CMK (cell line): ENCODE data around the gene BBS9.

Experiments
- DNase-seq: peaks from one replicate; pipeline ENCODE4 v3.0.0-alpha.2; 2010; ENCODE audit warnings: low read depth

BBS9 gene

DNA sequence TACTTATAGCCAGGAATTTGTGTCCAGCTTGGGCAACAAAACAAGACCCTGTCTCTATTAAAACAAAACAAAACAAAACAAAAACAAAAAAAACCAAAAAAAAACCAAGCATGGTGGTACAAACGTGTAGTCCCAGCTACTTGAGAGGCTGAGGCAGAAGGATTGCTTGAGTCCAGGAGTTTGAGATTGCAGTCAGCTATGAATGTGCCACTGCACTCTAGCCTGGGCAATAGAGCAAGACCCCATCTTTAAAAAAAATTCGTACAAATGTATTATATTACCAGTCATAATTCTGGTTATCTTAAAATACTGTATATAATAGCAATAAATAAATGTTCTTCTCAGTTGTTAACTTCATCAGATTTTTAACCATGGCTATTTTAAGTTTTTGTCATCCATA lies 2.3 kb upstream of the BBS9 start:
- DNase-seq = no peak

DNA sequence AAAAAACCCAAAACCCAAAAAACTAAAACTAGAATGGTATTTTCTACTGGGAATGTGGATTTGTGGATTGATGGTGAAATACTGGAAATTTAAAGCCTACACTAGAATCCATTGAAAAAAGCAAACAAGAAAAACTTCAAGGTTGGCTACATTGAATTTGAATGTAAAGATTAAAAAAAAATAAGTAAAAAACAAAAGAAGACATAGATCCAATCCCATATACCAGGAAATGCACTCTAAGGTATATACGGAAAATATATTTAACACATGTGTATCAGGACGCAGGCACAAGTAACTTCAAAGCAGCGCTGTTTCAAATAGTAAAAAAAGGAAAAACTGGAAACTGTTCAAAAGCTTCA lies 754 bp upstream of the BBS9 start:
- DNase-seq = no peak

DNA sequence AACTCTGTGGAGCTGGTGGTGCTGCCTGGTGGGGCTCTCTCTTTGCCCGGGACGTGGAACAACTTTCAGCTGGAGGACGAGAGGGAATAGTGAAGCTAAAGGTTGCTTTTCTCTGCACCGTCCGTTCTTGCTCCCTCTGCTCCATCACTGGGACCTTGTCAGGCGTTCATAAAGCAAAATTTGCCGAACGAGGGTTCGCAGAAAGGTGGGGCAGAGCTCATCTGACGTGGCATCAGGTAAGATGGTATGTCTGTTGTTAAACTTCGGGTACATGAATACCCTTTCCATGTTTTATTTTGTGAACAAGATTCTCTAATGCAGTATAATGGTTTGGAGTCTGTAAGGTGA lies 416 bp downstream of the BBS9 start:
- DNase-seq = no peak

DNA sequence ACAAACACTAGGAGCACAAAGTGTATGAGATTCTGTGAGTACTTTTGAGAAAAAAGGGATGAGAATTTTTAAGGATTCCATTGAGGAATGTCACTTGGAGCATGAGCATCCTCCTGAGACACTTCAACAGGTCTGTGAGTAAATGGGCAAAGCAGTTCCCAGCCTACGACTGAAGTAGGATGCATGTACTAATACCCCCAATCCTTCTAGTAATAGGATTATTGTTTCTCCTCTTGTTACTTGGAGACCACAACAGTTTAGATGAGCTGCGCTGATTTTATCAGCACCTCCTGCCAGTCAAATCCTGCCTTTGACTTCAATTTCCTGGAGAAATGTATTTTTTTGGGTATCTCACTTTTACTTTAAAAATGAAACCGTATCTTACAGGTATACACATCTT lies 820 bp downstream of the BBS9 start:
- DNase-seq = no peak

DNA sequence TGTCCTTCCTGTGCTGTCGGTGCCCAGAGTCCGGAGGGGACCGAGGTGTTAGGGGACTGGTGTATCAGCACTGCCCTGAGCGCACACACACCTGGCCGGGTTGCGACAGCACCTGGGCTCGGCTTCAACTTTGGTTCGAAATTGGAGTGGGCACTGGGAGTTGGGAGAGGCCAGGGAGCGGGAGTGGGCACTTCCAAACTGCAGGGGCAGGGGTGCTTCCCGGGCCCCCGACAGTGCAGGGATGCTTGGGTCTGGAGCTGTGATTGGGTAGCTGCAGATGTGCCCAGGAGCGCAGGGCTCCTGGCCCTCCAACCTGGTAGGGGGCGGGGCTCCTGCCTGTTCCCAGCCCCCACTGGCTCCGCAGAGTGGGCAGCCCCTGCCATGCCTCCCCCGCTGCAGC lies 7.7 kb downstream of the BBS9 start:
- no peak for DNase-seq

DNA sequence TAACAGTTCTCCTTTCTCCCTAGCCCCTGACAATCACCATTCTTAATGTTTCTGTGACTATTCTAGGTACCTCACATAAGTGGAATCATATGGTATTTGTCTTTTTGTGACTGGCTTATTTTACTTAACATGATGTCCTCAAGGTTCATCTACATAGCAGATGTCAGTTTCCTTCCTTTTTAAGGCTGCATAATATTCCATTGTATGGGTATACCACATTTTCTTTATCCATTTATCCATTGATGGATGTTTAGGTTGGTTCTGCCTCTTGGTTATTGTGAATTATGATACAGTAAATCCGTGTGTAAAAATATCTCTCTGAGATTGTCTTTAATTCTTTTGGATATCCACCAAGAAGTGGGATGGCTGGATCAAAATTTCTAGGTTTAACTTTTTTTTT lies 13.2 kb downstream of the BBS9 start:
- DNase-seq = no peak

DNA sequence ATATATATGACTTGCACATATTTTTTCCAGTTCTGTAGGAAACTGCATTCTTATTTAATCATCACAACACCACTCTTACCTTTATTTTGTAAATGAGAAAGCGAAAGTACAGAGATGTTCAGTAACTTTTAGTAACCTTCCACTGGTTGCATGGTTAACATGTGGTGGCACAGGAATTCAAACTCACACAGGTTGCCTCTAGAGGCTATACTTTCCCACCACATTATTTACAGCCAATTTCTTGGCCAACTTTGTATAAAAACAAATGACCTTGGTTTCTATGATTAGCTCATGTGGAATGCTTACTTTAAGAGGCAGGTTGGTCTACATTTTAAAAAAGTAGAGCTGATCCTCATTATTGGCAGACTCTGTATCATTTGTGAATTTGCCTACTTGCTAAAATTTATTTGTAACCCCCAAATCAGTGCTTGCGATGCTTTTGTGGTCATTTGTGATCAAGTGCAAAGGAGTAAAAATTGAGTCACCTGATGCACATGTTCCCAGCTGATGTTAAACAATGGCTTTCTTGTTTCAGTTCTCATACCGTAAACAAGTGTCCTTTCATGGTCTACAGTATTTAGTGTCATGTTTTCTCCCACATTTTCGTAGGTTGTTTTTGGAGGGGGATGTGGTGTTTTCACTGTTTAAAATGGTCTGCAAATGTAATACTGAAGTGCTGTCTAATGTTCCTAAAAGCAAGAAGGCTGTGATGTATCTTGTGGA lies 14.8 kb downstream of the BBS9 start:
- DNase-seq = no peak

DNA sequence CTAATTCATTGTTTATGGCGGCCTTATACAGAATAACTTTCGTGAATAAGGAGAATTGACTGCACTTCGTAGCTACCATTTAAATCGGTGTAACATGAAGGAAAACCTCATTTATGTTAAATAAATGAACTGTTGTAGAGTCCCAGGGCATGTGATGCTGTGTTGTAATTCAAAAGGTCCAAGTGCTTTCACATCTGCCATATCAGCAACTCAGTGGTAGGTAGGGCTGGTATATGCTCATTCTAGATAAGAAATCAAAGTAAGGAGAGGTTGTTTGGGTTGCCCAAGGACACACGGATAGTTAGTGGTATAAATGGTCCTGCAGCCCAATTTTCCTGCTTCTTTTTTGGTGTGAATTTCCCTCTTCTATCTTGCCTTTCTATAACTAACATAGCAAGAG lies 15.8 kb downstream of the BBS9 start:
- no peak for DNase-seq

DNA sequence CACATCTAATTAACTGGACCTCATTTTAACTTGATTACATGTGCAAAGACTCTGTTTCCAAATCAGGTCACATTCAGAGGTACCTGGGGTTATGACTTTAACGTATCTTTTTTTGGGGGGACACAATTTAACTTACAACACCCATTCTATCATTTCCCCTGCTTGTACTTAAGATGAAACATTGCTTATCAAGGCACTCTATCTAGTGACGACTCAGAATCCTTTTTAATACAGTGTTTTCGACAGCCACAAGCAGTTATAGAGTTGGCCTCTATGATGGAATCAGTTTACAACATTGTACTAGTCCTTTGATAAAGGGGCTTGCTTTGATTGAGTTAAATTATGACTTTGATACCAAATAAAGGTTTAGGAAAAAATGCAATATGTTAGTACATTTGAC lies 22.7 kb downstream of the BBS9 start:
- no peak for DNase-seq

DNA sequence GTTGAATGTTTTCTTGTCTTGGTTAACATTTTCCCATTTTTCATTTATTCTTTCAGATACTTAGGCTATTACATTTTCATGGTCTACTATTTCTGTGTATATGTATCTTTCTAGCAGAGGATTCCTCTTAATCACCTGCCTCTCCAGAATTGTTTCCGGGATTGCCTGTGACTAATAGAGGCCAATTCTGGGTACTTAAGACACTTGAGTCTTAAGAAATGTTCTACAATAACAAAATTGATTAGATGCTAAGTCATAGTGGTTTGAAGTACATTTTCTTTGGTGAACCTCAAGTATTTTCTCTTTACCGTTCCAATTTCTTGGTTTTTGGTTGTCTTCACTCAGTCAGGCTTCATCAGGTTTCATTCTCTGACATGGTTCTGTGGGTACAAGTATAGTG lies 26.4 kb downstream of the BBS9 start:
- no peak for DNase-seq

DNA sequence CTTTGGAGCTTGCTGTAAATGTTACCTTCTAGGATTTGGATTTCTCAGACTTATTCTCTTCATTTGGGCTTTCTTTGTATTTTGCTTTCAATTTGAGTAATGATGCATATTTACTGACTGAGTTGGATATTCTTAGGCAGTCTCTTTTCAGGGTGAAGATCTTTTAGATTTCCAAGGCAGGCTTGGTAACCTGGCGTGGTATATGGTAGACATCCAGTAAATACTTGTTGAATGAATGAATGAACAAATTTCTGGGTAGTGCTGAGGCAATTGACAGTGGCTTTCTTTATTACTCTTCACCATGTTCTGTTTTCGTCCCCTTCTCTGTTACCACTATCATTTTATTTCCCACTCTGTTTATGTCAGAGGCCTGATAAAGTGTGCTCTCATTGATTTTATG lies 27.1 kb downstream of the BBS9 start:
- no peak for DNase-seq

DNA sequence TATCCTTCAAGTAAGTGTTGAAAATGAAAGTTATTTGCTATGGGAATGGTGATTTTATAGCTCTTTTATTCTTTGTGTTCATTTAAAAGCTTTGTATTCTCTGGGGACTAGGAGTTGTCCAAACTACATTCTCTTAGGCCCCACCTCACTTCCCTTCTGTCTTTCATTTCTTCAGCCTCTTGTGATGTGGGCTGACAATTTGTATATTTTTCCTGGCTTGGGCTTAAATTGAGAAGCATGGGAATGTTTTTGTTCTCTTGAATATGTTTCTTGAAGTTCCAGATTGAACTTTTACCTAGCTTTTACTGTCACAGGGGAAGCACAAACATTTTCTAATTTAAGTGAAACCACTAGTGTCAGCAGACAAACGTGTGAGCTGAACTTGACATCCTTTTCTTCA lies 27.9 kb downstream of the BBS9 start:
- DNase-seq = no peak

DNA sequence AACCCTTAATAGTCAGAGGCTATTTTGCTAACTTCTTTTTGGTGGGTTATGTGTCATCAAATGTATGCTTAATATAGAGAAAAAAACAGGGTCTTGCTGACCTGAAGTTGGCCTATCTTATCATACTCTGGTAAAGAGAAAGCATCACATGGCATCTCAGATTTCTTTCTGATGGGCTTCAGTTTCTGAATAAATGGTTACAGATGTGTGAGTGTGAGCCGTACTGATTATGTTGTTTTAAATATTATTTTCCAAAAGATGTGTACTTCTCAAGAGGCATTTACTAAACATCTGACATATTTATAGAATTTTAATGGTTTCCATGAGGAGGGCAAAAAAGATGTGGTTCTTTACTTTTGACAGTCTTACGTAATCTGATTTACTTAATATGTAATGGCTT lies 28.4 kb downstream of the BBS9 start:
- DNase-seq = no peak

DNA sequence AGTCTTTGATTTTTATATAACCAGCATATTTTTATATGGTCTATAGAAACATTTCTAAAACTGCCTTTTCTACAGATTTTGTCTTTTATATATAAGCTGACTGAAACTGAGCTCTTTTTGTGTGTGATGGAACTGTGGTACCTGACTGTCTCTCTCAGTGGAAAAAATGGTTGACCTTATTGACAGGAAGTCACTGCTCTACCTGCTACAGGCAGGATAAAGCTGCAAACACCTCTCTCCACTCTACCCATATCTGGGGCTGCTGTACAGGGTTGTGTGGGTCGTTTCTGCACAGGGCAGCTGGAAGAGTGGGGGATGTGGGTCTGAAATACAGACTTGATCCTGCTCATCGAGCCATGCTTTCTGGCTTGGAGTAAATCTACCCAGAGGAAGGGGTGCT lies 48.5 kb downstream of the BBS9 start:
- DNase-seq = no peak

DNA sequence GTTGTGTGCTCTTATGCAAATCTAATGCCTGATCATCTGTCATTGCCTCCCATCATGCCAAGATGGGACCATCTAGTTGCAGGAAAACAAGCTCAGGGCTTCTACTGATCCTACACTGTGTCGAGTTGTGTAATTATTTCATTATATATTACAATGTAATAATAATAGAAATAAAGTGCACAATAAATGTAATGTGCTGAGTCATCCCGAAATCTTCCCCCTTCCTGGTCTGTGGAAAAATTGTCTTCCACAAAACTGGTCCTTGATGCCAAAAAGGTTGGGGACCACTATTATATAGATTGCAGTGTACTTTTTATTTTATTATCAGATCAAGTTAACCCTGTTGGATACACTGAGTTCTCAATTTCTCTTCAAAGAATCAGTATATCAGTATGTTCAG lies 50.2 kb downstream of the BBS9 start:
- no peak for DNase-seq

DNA sequence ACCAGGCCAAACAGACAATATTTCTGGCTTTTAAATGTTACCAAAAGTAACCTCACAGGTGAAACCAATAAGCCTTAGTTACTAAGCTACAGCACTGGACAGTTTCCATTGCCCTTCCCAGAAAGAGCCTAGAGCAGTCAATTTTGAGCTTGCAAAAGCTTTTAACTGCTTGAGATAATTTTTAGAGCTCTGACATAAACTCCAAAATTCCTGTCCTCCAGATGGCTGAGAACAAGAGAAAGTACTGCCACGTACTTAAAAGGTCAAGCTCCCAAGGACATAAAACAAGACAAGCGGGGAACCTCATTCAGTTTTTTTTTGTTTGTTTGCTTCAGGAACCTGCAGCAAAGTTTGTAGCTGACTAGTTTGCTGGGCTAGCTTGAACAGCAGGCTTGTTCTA lies 54.1 kb downstream of the BBS9 start:
- no peak for DNase-seq

DNA sequence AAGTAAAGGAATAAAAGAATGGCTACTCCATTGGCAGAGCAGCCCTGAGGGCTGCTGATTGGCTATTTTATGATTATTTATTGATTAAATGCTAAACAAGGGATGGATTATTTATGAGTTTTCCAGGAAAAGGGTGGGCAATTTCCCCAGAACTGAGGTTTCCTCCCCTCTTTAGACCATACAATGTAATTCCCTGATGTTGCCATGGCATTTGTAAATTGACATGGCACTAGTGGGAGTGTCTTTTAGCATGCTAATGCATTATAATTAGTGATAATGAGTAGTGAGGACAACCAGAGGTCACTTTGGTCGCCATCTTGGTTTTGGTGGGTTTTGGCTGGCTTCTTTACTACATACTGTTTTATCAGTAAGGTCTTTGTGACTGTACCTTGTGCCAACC lies 55.5 kb downstream of the BBS9 start:
- DNase-seq = no peak

DNA sequence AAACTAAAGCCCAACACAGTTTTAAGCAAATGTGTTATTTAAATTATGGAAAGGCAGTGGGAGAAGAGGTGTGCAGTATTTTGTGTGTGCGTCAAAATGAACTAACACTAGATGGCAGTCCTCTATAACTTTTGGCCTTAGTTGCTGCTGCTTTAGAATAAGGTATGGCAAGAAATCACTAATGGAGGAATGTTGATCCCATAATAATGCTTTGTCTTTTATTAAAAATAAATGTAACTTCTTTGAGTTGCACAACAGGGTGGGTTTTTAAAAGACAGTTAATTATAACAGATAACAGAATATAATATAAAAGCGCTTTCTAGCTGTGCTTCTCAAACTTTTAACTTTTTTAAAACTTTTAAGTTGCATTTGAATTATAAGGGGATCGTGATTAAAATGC lies 56.4 kb downstream of the BBS9 start:
- DNase-seq = no peak

DNA sequence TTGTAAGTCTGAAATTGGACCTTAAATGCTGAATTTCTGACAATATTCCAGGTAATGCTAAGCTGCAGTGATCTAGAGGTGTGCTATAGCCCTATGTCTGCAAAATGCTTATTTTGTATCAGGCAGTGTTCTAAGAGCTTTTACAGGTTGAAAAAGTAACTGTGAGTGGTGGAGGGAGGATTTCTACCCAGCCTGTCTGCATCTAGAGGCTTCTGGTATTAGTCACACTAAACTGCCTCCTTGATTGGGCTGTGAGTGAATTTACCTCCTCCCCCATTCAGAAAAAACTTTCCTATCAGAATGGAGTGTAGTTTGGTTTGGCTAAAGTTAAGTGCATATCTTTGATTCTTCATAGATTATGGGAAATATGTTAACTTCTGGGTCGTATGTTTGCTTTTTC lies 56.8 kb downstream of the BBS9 start:
- no peak for DNase-seq

DNA sequence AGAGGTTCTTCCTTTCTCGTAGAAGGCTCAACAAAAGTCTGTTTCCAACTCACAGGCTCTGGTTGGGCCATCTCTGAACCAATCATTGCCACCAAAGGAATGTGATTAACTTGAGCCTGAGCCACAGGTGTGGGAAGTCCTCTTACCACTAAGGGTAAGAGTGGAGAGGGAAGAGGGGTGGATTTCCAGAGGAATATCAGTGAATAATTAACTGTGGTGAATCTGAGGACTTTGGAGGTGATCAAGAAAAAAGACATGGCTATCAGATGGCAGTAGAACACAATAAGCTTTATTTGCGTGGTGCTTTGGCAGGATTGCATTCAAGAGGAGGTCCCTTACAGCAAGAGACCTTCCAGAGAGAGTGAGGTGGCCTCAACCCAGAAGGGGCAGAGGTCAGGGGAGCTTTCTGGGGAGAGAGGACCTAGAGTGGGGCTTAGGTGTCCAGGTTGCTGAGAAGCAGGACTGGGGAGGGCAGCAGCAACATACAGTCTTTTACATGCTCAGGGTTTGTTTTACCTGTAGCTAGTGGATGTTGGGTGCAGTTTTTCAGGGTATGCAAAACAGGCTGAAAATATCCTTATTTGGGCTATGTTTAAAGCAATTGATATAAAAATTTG lies 61.4 kb downstream of the BBS9 start:
- DNase-seq = no peak

DNA sequence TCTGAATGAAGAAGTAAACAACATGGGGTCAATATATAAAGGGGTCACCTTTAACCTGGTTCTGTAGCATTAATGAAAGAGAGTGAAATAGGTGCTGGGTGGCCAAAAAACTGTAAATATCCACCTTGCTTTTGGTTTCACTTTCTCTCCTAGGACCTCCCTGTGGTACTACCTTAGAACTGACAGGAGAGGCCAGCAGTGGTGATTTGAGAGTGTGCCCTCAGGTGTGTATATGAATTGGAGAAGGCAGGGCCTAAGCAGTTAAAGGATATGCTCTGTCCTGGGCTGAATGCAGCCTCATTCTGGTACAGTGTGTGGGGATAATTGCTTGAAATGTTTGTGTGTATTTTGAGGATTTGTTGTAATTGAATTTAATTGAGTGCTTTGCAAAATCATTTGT lies 62.0 kb downstream of the BBS9 start:
- DNase-seq = no peak

DNA sequence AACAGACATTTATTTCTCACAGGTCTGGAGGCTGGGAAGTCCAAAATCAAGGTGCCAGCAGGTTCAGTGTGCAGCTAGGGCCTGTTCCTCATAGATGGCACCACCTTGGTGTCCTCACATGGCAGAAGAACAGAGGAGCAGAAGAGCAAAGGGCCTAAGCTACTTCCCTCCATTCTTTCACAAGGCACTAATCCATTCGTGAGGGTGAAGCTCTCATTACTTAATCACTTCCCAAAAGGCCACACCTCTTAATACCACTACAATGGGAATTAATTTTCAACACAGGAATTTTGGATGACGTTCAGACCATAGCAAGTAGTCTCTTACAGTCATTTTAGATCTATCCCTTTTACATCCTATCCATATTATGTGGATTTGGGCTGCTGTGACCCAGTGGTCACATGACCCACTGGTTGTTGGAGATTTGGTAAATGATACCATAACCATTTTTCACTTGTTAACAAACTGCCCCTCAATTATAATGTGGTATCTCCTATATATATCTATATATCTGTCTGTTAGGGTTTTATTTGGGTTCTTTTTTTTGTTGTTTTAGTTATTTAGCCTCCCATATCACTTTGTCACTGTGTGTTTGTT lies 63.4 kb downstream of the BBS9 start:
- no peak for DNase-seq

DNA sequence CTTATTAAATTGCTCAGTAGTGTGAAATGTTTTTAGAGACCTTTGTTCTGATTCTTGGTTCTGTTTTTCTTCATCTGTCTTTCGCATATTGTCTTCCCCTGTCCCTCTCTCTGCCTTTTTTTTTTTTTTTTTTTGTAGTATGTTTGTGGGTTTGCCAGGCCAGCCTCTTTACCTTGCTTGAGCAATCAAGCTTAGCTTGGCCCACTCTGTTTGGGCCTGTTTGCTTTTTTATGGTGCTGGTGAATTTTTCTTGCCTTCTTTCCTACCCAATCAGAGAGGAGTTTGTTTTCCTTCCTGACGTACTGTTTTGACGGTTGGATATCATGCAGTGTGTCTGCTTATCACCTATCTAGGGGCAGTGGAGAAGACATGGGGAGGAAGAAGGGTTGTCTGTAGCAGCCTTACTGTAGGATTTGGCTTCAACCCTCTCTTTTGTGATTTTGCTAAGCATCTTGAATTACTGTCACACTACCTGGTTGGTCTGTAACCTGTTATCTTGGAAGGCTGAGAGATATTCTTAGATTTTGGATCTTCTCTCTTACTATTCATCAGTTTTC lies 64.0 kb downstream of the BBS9 start:
- DNase-seq = no peak

DNA sequence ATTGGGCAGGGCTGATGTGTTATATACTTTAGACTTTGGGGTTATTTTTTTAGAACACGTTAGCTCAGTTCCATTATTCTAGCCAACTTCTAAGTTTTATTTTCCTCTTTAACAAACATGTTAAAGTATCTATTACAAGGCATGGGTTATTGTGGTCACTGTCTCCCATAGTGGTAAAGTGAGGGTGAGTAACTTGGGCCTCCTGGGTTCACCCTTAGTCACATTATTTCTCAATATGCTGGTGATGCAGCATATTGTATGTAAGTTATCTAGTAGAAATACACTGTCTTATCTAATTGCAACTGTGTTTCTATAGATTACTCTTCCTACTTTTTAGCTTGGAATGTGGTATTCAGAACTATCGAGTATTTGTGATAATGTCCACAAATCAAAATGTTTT lies 65.9 kb downstream of the BBS9 start:
- no peak for DNase-seq
